AG04450 (cell line): ENCODE data around the gene RPS6KA5. TPM values are rescaled to one million over a fixed set of nuclear protein-coding genes. Genes with fewer than 3 reads are reported as not detected.
"Not testable (repeated sequence)": the region's sequence is repeated elsewhere in the genome, so short reads cannot be mapped to it uniquely, and the experiment has no call there.

Experiments
- CTCF ChIA-PET: fragments of 300-600, 350-600 bp; formaldehyde crosslinking; extraction: SDS; loops from one replicate; lab custom pipeline; 2022; ENCODE audit warnings: antibody characterized with exemption, inconsistent platforms; lab: Charles Lee
- POLR2A ChIA-PET: fragments of 350-600 bp; formaldehyde crosslinking; extraction: SDS; loops from one replicate; lab custom pipeline; 2021; ENCODE audit warnings: antibody characterized with exemption, inconsistent platforms; lab: Yijun Ruan, JAX
- DNase-seq: peaks from one replicate; pipeline ENCODE4 v3.0.0-alpha.2; 2011; ENCODE audit warnings: low read depth, low spot score
- H3K27ac ChIP-seq: one replicate; pipeline ENCODE4 v1.5.1; 2012; ENCODE audit warnings: low read depth, low read length, control low read depth
- H3K27me3 ChIP-seq: one replicate; pipeline ENCODE4 v1.6.0; 2012; ENCODE audit warnings: low read length; ENCODE audit not compliant: control insufficient read depth, insufficient read depth
- H3K4me3 ChIP-seq: 2 replicates; pipeline ENCODE4 v1.5.1; 2011; ENCODE audit warnings: mild to moderate bottlenecking, low read depth, low read length, control low read depth
- H3K9me3 ChIP-seq: 2 replicates; pipeline ENCODE4 v1.5.1; 2012; ENCODE audit warnings: low read length; ENCODE audit not compliant: control insufficient read depth, insufficient read depth
- CTCF ChIP-seq: IDR thresholded peaks from 2 replicates; pipeline ENCODE4 v1.5.1; 2011; ENCODE audit warnings: low read depth, low read length, control low read depth, inconsistent platforms
- polyA plus RNA-seq: library from polyadenylated mRNA; depleted of rRNA; stranded (reverse); fragments of >200 nt; gene quantifications from 2 replicates; pipeline ENCODE4 v1.2.3, GENCODE V29; 2011

RPS6KA5 gene
- polyA plus RNA-seq, 1 experiment = 1.5 TPM

- TF ChIP-seq CTCF = no peak
- CTCF ChIA-PET = interaction anchor here (1.3 kb wide), 1 partner anchor 74 kb away, joined by 7 read pairs; no protein-coding TSS in a partner anchor
- DNase-seq = no peak
- Histone ChIP-seq H3K9me3 (no peaks in the 10 kb centered on the region), H3K27me3 (peaks cover 13% of the 10 kb centered on the region), H3K27ac (no peak overlapping the region), H3K4me3 (no peak overlapping the region)
- POLR2A ChIA-PET = no interaction called here
Observed at GRCh38 chr14:91098591-91098990, 38.1 kb upstream of the RPS6KA5 start.

- CTCF ChIA-PET = interaction anchor here (1.3 kb wide), 1 partner anchor 75 kb away, joined by 7 read pairs; no protein-coding TSS in a partner anchor
- H3K27me3 ChIP-seq = peaks cover 13% of the 10 kb centered on the region
- H3K9me3 ChIP-seq, H3K27ac ChIP-seq, DNase-seq, H3K4me3 ChIP-seq, POLR2A ChIA-PET: not testable (repeated sequence)
Observed at GRCh38 chr14:91097657-91098056, 37.2 kb upstream of the RPS6KA5 start.

GRCh38 chr14:91095178-91095577 lies 34.7 kb upstream of the RPS6KA5 start:
- TF ChIP-seq CTCF = no peak
- CTCF ChIA-PET = interaction anchor here (0.9 kb wide), 1 partner anchor 78 kb away, joined by 5 read pairs; no protein-coding TSS in a partner anchor
- no peak overlapping the region for H3K4me3 ChIP-seq
- POLR2A ChIA-PET = no interaction called here
- peaks cover 13% of the 10 kb centered on the region for H3K27me3 ChIP-seq
- H3K27ac ChIP-seq = no peak overlapping the region
- no peak for DNase-seq
- H3K9me3 ChIP-seq = no peaks in the 10 kb centered on the region

DNA sequence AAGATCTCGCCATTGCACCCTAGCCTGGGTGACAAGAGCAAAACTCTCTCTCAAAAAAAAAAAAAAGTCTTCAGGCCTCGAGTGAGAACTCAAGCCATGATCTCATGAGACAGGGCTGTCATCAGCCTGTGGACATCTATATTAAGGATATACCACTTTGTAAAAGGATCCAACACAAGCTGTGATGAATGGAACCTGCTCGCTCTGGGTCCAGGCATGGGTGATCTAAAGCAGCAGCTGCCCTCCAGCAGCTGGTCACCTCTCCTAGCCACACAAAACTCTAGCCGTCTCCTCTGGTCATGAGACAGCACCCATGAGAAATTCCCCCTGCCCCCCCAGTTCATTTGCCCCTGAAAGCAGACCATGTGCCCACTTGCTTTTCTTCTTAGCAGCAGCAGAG lies 34.3 kb upstream of the RPS6KA5 start:
- Histone ChIP-seq H3K27ac (no peak overlapping the region), H3K9me3 (no peaks in the 10 kb centered on the region), H3K4me3 (no peak overlapping the region), H3K27me3 (peaks cover 13% of the 10 kb centered on the region)
- no peak for DNase-seq
- ChIA-PET POLR2A (no interaction called here), CTCF (interaction anchor here (0.8 to 0.9 kb wide), 2 partner anchors 78 to 228 kb away, joined by 3 to 5 read pairs; no protein-coding TSS in a partner anchor)
- TF ChIP-seq CTCF = no peak

DNA sequence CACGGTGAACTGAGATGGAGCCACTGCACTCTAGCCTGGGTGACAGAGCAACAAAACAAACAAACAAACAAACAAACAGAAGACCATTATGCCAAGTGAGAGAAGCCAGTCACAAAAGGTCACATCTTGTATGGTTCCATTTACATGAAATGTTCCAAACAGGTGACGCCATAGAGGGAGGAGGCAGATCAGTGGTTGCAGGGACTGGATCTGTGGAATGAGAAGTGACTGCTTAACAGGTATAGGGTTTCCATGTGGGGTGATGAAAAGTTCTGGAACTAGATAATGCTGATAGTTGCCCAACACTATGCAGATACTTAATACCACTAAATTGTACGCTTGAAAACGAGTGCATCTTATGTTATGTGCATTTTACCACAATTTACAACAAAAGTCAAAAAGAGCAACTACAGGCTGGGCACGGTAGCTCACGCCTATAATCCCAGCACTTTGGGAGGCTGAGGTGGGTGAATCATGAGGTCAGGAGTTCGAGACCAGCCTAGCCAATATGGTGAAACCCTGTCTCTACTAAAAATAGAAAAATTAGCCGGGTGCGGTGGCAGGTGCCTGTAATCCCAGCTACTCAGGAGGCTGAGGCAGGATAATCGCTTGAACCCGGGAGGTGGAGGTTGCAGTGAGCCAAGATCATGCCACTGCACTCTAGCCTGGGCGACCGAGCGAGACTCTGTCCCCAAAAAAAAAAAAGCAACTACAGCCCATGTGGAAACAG lies 33.5 kb upstream of the RPS6KA5 start:
- peaks cover 13% of the 10 kb centered on the region for H3K27me3 ChIP-seq
- POLR2A ChIA-PET, H3K4me3 ChIP-seq, DNase-seq, H3K27ac ChIP-seq, H3K9me3 ChIP-seq: not testable (repeated sequence)
- CTCF ChIA-PET = interaction anchor here (0.8 kb wide), 1 partner anchor 229 kb away, joined by 3 read pairs; no protein-coding TSS in a partner anchor

GRCh38 chr14:91092073-91092472 lies 31.6 kb upstream of the RPS6KA5 start:
- TF ChIP-seq CTCF = no peak
- no peak for DNase-seq
- Histone ChIP-seq H3K27me3 (peaks cover 15% of the 10 kb centered on the region), H3K27ac (no peak overlapping the region), H3K4me3 (no peak overlapping the region), H3K9me3 (no peaks in the 10 kb centered on the region)
- POLR2A ChIA-PET = no interaction called here
- CTCF ChIA-PET = no interaction called here
